ENCODE data around the gene NFATC2. TPM values are rescaled to one million over a fixed set of nuclear protein-coding genes. Genes with fewer than 3 reads are reported as not detected.

NFATC2 gene
- total RNA-seq, 1 experiment from 2014 or later = 6.3 TPM

DNA sequence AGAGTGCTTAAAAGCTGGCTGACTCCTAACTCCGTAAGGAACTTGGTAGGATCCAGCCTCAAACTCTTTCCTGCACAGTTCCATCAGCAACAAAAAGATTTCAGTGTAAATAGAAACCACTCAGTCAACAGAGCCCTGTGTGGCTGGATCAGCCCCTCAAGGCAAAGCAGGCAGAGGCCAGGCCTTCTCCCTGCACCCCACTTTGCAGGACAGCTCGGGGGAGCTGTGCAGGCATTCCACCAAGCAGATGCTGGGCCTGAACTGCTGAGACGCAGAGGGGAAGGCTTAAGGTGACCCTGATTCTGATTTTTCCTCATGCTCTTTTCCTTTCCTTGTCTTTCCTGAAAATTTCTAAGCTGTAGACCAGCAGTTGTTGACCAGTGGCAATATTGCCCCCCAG lies 91.5 kb downstream of the NFATC2 start:
- H3K4me2 ChIP-seq = no peak overlapping the region
- CTCF ChIA-PET = no interaction called here
- DNase-seq = no peak
- peaks cover 15% of the 10 kb centered on the region for H3K36me3 ChIP-seq (ENCODE audit: low read depth)
- peaks cover 27% of the 10 kb centered on the region for H3K4me1 ChIP-seq (replicated peaks; ENCODE audit: insufficient read depth)
- no peak overlapping the region for H3K4me3 ChIP-seq
- intact Hi-C loops (cut with micrococcal nuclease; ENCODE audit: unreplicated experiment) = no loop called here
- H4K20me1 ChIP-seq (ENCODE audit: insufficient read depth) = no peaks in the 10 kb centered on the region
- BruUV-seq (replicated peaks) = no TSS peak
- H3K9me2 ChIP-seq (ENCODE audit: insufficient read depth) = no peaks in the 10 kb centered on the region
- POLR2A ChIA-PET (ENCODE audit: unreplicated experiment) = no interaction called here
- H3K27me3 ChIP-seq (ENCODE audit: insufficient read depth, low read depth) = no peaks in the 10 kb centered on the region
- H3K9me3 ChIP-seq (ENCODE audit: insufficient read depth, low read depth) = no peaks in the 10 kb centered on the region
- no peak overlapping the region for H2AFZ ChIP-seq
- H3K79me2 ChIP-seq (ENCODE audit: low read depth) = no peaks in the 10 kb centered on the region
- H3F3A ChIP-seq (ENCODE audit: insufficient read depth, low read depth) = peaks cover 29% of the 10 kb centered on the region
- no peak overlapping the region for H3K27ac ChIP-seq
- no peak for TF ChIP-seq EZH2 (IDR thresholded peaks at IDR 0.05; ENCODE audit: low read depth)
- TF ChIP-seq, protein P1, sequence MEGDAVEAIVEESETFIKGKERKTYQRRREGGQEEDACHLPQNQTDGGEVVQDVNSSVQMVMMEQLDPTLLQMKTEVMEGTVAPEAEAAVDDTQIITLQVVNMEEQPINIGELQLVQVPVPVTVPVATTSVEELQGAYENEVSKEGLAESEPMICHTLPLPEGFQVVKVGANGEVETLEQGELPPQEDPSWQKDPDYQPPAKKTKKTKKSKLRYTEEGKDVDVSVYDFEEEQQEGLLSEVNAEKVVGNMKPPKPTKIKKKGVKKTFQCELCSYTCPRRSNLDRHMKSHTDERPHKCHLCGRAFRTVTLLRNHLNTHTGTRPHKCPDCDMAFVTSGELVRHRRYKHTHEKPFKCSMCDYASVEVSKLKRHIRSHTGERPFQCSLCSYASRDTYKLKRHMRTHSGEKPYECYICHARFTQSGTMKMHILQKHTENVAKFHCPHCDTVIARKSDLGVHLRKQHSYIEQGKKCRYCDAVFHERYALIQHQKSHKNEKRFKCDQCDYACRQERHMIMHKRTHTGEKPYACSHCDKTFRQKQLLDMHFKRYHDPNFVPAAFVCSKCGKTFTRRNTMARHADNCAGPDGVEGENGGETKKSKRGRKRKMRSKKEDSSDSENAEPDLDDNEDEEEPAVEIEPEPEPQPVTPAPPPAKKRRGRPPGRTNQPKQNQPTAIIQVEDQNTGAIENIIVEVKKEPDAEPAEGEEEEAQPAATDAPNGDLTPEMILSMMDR (conservative IDR thresholded peaks at IDR 0.05) = no peak

DNA sequence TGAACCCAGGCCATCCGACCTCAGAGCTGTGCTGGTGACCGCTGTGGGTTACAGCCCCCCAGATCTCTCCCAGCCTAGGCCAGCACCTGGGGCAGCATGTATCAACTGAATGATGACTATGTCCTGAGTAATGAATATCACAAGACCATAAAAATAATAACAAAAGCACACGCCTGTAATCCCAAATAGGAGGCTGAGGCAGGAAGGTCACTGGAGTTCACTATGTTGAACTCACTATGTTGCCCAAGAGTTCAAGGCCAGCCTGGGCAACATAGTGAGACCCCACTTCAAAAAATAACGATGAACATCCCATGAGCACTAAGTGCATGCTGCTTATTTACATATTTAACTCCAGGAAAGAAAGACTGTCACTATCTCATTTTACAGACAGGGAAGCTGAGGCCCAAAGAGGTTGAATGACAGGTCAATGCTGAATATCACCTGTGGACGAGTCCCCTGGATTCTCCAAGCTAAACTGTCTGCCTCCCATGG lies 92.3 kb downstream of the NFATC2 start:
- ChIA-PET POLR2A (ENCODE audit: unreplicated experiment) (no interaction called here), CTCF (interaction anchor here (0.6 kb wide), 2 partner anchors 16 to 300 kb away, joined by 3 to 5 read pairs; no protein-coding TSS in a partner anchor)
- H3K4me1 ChIP-seq (replicated peaks; ENCODE audit: insufficient read depth) = peaks cover 28% of the 10 kb centered on the region
- H3K79me2 ChIP-seq (ENCODE audit: low read depth) = no peaks in the 10 kb centered on the region
- H3K27ac ChIP-seq = no peak overlapping the region
- BruUV-seq (replicated peaks) = no TSS peak
- DNase-seq = no peak
- no peak overlapping the region for H3K4me3 ChIP-seq
- H3K36me3 ChIP-seq (ENCODE audit: low read depth) = peaks cover 15% of the 10 kb centered on the region
- no peaks in the 10 kb centered on the region for H3K9me2 ChIP-seq (ENCODE audit: insufficient read depth)
- H3K27me3 ChIP-seq (ENCODE audit: insufficient read depth, low read depth) = no peaks in the 10 kb centered on the region
- no peaks in the 10 kb centered on the region for H4K20me1 ChIP-seq (ENCODE audit: insufficient read depth)
- H3K9me3 ChIP-seq (ENCODE audit: insufficient read depth, low read depth) = no peaks in the 10 kb centered on the region
- no peak overlapping the region for H3K4me2 ChIP-seq
- intact Hi-C loops (cut with micrococcal nuclease; ENCODE audit: unreplicated experiment) = no loop called here
- no peak overlapping the region for H2AFZ ChIP-seq
- H3F3A ChIP-seq (ENCODE audit: insufficient read depth, low read depth) = peaks cover 36% of the 10 kb centered on the region
- TF ChIP-seq, protein P1 (conservative IDR thresholded peaks at IDR 0.05) = no peak
- TF ChIP-seq EZH2 (IDR thresholded peaks at IDR 0.05; ENCODE audit: low read depth) = no peak

DNA sequence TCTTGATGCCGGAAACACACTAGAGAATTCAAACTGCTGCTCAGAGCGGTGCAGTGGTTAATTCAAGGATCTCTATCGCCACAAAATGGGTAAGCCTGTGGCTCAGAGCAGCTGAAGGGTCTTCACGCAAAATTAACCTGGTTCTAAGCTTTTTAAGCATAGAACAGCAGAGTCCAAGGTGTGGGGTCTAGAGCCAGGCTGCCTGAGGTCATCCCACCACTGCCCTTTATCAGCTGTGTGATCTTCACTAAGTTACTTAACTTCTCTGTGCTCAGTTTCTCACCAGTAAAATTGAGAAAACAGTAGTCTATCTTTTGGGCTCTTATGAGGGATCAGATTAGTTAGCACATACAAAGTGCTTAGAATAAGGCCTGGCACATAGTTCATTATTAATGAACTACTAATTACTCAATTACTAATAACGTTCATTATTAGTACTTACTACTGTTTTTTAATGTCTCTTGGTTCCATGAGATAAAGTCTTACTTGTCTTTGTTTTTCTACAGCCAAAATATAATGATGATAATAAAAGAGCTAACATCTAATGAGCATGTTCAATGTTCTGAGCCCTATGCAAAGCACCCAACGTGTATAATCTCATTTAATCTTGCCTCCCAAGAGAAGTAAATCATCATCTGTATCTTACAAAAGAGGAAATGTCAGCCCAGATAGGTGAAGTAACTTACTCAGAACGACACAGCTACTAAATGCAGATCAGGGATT lies 92.9 kb downstream of the NFATC2 start:
- H3K4me2 ChIP-seq = no peak overlapping the region
- H3F3A ChIP-seq (ENCODE audit: insufficient read depth, low read depth) = peaks cover 36% of the 10 kb centered on the region
- H3K27me3 ChIP-seq (ENCODE audit: insufficient read depth, low read depth) = no peaks in the 10 kb centered on the region
- H3K36me3 ChIP-seq (ENCODE audit: low read depth) = peaks cover 13% of the 10 kb centered on the region
- H3K4me3 ChIP-seq = no peak overlapping the region
- BruUV-seq (replicated peaks) = no TSS peak
- H3K4me1 ChIP-seq (replicated peaks; ENCODE audit: insufficient read depth) = peaks cover 28% of the 10 kb centered on the region
- POLR2A ChIA-PET (ENCODE audit: unreplicated experiment) = no interaction called here
- no peaks in the 10 kb centered on the region for H3K79me2 ChIP-seq (ENCODE audit: low read depth)
- TF ChIP-seq, protein P1 (conservative IDR thresholded peaks at IDR 0.05) = no peak
- no peak for TF ChIP-seq EZH2 (IDR thresholded peaks at IDR 0.05; ENCODE audit: low read depth)
- H3K27ac ChIP-seq = no peak overlapping the region
- no peaks in the 10 kb centered on the region for H3K9me2 ChIP-seq (ENCODE audit: insufficient read depth)
- H3K9me3 ChIP-seq (ENCODE audit: insufficient read depth, low read depth) = no peaks in the 10 kb centered on the region
- no peaks in the 10 kb centered on the region for H4K20me1 ChIP-seq (ENCODE audit: insufficient read depth)
- intact Hi-C loops (cut with micrococcal nuclease; ENCODE audit: unreplicated experiment) = no loop called here
- CTCF ChIA-PET = interaction anchor here (0.6 kb wide), 1 partner anchor 17 kb away, joined by 5 read pairs; no protein-coding TSS in a partner anchor
- H2AFZ ChIP-seq = no peak overlapping the region
- no peak for DNase-seq

All from PC-9 (cell line).